Myocyte (in vitro differentiated cells): ENCODE measurements around the gene KYNU. TPM values are rescaled to one million over a fixed set of nuclear protein-coding genes. Genes with fewer than 3 reads are reported as not detected.
A peak's percentile ranks its signal among the peaks of the same experiment; 100 is the strongest.
"Not testable (repeated sequence)": the region's sequence is repeated elsewhere in the genome, so short reads cannot be mapped to it uniquely, and the experiment has no call there.

ENCODE experiments used
- DNase-seq: peaks from one replicate; pipeline ENCODE4 v3.0.0-alpha.2; 2012; ENCODE audit warnings: low read depth
- total RNA-seq: library from RNA; depleted of rRNA; stranded (reverse); fragments of >200 nt; gene quantifications from 2 replicates; pipeline ENCODE4 v1.2.3, GENCODE V29; 2014

KYNU gene
- total RNA-seq, 1 donor from 2014 or later: 1.8 TPM

GRCh38 chr2:142915502-142915901 is 38.0 kb downstream of the KYNU start:
- DNase-seq: no peak

- DNase-seq: peak; percentile 33
These were observed 41.2 kb downstream of the KYNU start for GRCh38 chr2:142918624-142919023.

DNA sequence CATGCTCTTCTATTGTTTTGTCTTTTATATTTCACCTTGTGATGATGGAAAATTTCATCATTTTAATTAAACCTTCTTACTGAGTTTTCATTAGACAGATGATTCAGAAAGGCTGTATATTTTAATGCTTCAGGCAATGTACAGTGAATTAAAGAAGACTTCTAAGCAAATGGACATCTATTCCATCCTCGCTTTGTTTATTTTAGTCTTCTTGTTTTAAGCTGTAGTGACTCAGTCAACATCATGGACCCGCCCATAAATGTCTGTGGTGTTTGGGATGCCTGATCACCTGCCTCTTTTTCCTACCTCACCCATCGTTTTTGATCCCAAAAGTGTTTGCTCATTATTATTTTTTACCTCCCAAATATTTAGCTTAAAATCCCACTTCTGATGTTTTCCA is 43.1 kb downstream of the KYNU start:
- no peak for DNase-seq

GRCh38 chr2:142926445-142926844 is 49.0 kb downstream of the KYNU start:
- DNase-seq: no peak

DNA sequence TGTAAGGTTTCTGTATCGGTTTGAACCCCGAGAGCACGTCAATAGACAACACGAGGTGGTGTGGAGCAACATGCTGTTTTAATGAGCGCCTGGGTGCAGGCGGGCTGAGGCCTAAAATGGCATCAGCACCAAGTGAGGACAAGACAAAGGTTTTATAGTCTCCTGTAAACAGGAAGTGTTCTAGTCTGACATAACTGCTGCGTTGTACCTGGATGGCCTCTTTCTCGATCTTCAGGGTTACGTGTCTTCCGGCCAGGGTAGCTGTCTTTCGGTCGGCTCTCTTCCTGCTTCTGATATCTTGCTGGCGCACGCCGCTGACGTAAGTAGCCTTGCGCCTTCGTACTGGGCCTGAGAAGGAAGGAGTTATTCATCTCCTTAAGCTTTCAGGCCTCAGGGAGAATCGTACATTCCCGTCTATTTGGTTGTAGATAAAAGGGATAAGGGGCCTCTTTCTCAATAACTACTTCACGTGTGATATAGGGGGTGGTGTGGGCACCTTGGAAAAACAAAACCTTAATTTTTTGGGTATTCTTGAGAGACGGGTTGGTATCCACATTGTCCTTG is 53.5 kb downstream of the KYNU start:
- DNase-seq: no peak

DNA sequence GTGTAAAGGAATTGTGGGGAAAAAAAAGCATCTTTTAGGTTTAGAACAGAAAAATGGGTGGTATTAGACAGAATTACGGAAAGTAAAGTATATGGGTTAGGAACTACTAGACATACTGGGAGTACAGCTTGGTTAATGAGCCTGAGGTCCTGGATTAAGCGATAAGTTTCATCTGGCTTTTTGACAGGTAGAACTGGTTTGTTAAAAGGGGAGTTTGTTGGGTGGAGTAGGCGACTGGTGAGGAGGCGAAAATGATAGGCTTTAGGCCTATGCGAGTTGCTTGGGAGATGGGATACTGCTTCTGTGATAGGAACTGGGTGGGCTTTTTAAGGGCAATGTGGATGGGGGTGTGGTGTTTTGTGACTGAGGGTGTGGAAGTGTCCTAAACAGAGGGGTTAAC is 56.5 kb downstream of the KYNU start:
- DNase-seq: no peak

DNA sequence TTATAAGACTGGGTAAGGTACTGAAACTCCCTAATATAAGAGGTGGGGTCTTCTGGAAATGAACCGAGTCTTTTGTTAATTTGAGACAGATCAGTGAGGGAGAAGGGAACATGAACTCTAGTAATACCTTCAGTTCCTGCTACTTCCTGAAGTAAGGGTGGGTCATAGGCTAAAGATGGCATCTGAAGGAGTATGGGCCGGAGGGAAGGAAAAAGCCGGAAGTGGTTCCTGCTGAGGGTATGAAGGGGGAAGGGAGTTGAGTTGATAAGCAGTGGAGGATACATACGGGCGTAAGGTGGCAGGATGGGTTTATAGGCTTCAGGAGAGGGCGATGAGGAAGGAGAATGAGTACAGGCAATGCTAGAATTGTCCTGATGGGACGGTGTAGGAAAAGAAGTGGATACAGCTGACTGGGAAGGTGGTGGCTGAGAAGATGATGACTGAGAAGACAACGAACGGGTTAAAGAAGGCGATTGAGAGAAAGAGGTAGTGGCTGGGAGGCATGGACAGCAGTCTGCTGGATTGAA is 58.2 kb downstream of the KYNU start:
- no peak for DNase-seq

DNA sequence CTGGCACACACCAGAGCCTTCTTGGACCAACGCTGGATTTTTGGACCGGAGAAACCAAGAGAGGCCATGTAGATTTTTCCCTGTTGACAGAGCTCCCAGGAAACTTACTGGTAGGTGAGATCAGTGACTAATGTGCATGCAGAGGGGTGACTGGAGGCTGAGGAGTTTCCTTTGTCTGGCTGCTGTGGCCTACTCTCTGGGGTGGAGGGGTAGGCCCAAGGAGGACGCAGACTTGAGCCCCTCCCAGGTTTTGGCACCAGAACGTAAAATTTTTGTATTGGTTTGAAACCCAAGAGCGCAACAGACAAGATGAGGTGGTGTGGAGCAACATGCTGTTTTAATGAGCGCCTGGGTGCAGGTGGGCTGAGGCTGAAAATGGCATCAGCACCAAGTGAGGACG is 59.2 kb downstream of the KYNU start:
- no peak for DNase-seq

GRCh38 chr2:142937347-142937746 is 59.9 kb downstream of the KYNU start:
- DNase-seq: peak; percentile 5

- DNase-seq: no peak
These were observed 60.8 kb downstream of the KYNU start for GRCh38 chr2:142938240-142938639.

- no peak for DNase-seq
These were observed 63.3 kb downstream of the KYNU start for GRCh38 chr2:142940606-142941223.

- DNase-seq: no peak
These were observed 65.2 kb downstream of the KYNU start for GRCh38 chr2:142942690-142943089.

GRCh38 chr2:142944264-142944663 is 66.8 kb downstream of the KYNU start:
- DNase-seq: no peak

- no peak for DNase-seq
These were observed 67.3 kb downstream of the KYNU start for GRCh38 chr2:142944721-142945120.

DNA sequence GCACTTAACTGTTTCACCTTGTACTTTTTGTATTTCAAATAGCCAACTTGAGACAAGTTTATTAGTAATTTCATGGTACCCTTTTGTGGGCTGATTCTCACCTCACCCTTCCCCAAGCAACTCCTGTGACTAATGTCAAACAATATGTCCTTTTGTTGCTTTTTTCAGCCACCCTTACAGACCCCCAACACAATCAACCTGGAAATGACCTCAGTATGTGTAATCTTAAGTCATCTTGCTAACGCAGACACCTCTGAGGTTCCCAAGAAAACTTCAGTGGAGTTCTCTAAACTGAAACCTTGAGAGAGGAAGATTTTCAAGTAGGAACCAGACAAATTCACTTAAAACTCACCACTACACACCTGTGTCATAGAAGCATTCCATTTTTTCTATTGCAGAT is 69.5 kb downstream of the KYNU start:
- no peak for DNase-seq

DNA sequence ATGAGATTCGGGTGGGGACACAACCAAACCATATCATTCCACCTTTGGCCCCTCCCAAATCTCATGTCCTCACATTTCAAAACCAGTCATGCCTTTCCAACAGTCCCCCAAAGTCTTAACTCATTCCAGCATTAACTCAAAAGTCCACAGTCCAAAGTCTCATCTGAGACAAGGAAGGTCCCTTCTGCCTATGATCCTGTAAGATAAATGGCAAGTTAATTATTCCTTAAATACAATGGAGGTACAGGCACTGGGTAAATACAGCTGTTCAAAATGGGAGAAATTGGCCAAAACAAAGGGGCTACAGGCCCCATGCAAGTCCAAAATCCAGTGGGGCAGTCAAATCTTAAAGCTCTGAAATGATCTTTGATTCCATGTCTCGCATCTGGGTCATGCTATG is 71.3 kb downstream of the KYNU start:
- DNase-seq: not testable (repeated sequence)

- DNase-seq: not testable (repeated sequence)
These were observed 72.9 kb downstream of the KYNU start for GRCh38 chr2:142950323-142950722.

DNA sequence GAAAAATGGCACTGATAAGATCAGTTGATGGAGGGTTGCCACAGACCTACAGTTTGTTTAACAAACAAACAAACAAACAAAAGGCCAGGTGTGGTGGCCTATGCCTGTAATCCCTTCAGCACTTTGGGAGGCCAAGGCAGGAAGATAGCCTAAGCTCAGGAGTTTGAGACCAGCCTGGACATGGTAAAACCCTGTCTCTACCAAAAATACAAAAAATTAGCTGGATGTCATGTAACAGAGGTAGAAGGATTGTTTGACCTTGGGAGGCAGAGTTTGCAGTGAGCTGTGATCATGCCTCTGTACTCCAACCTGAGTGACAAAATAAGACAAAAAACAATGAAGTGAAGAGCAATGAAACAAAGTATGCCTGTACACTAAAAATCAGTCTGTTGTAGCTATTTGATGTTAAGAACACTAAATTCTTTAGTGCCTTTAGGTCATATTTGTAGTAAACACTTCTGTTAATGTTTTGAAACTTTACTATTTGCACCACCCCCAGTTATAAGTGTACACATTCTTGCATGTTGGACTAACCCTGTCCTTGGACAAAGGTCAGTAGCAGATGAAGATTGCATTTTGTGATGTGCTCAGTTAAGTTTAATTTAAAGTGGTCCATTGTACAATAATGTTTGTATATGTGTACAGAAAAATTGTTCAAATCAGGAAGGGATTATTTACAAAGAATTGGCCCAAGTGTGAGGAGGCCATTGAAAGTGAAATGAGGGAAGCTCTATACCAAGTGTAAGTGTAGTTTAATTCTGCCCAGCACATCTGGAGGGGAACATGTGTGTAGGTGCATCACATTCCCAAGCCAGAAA is 73.9 kb downstream of the KYNU start:
- DNase-seq: no peak

- DNase-seq: no peak
These were observed 74.6 kb downstream of the KYNU start for GRCh38 chr2:142952018-142952417.

GRCh38 chr2:142952793-142953494 is 75.5 kb downstream of the KYNU start:
- no peak for DNase-seq

DNA sequence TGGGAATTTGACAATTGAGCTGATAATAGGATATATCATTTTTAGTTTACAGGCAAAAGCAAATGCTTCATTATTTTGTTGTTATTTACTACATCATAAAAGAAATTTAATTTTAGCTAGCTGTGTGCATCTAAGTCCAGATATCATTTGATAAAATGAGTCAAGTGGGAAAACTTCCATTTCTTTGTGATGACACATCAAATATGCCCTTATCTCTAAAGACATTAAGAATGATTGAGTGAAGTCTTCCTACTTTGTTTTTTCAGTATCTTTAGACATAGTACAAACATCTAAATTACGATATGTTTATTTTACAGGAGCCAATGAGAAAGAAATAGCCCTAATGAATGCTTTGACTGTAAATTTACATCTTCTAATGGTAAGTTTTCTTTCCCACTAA is 77.0 kb downstream of the KYNU start:
- no peak for DNase-seq

DNA sequence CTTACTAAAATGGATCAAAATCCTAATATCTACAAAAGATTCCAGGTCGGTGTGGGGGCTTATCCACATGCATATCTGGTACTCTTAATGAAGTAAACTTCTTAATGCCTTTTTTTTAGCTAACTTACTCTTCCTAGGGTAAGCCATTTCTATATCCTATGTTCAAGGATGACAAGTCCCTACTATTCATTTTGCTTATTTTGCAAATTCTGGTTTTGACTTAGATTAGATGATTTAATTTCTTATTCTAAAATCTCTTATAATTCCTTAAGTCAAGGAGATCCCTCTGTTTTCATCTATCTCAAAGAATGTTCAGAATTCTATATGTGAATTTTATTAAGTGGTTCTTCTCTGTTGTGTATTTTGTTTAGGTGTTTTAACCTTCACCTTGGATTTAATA is 79.7 kb downstream of the KYNU start:
- no peak for DNase-seq
